ENCODE results near the gene FAP.
A peak's percentile ranks its signal among the peaks of the same experiment; 100 is the strongest.

The FAP gene

DNA sequence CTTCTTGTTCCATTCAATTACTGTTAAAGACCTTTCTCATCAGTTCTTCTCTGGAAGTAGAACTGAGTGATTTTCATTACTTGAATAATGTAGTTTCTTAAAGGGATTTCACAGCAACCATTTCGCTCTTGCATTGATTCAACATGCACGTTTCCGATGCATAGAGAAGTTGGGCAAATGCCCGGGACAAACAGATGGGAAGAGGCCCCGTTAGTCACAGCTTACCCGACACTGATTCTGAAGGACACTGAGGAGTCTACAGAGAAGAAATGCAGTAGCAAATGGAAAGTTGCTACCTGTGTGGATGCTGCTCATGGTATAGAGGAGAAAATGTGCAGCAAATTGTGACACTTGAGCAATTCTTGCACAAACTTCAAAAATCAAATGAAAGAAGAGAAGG is 58.9 kb downstream of the FAP start:
- DNase-seq, result no peak

DNA sequence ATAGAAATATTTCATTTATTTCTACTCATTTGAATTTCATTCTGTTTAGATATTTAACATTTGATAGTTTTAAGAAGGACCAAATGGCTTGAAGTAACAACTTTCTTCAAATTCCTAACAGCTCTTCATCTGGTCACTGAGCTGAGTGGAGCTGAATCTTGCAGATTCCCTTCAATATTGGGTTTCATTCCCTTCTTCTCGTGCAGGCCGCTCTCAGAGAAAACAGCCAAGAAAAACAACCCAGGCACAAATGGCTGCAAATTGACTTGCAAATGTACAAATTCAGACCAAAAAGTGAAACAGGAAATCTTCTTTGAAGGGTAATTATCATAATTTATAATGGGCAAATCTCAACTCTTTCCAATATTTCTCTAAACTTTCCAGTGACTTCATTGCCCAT is 60.9 kb downstream of the FAP start:
- DNase-seq, result no peak

DNA sequence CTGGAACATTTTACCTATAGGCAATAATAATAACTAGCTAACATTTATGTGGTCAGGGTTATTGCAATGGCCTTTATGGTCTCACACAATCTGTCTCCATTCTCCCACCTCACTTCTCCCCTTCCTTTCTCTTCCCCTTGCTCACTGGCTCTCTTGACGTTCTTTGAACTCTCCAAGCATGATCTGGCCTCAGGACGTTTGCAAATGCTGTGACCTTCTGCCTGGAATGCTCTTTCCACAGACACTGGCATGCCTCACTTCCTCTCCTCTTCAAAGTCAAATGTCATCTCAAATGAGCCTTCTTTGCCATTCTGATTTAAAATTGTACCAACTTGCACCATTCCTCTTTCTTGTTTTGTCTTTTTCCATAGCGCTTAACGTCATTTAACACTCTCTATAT is 65.9 kb downstream of the FAP start:
- DNase-seq, result no peak

DNA sequence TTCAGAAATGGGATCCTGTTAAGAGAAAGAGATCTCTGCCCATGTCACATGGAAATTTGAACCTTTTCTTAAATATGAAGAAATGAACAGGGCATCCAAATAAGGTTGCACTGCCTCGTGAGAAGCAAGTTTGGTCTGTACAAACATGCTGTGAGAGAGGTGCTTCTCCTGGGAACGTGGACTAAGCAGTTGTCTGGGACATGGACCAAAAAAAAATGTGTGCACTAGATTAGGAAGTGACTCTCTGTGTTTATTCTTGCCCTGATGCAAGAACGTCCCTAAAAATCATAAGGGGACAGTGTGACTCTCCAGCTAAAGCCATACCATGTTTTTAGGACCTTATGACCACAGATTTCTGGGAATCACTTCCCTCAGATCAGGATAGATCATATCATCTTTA is 67.5 kb downstream of the FAP start:
- no peak for DNase-seq

DNA sequence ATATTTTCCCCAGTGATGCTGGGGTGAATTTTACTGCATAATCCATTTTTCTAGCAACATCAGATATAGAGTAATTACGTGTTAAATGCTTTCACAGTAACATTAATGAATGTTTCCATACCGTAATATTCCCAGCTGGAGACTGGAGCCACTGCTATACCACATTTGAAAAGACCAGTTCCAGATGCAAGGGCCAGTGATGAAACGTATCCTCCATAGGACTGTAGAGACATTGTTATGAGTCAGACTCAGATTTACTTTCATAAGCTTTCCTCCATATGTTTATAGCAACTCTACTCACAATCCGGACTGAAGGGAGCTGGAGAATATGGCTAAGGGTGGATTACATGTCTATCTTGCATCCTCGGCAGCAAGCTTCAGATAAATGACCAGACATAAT is 68.5 kb downstream of the FAP start:
- DNase-seq, result no peak

DNA sequence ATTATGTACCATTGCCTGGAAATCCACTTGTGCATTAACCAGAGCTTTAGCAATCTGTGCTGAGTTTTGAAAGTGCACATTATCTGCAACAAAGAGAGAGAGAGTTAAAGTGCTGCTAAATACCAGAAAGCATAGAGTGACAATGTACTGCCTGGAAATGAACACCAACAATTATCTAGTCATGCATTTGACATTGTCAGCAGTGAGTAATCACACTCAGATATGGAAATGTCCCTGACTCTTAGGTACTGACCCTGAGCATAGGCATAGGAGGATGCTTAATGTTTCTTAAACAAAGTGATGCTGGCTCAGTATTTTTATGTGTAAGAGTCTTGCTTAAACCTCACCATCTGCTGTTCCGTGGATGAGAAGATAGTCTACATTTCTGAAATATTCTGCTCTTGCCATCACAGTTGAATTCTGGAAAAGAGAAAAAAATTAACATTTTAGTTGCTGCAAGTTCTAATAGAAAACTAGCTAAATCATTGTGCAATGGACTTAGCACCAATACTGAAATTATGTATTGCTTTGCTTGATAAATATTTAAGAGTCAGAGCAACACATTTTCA is 70.4 kb downstream of the FAP start:
- no peak for DNase-seq

DNA sequence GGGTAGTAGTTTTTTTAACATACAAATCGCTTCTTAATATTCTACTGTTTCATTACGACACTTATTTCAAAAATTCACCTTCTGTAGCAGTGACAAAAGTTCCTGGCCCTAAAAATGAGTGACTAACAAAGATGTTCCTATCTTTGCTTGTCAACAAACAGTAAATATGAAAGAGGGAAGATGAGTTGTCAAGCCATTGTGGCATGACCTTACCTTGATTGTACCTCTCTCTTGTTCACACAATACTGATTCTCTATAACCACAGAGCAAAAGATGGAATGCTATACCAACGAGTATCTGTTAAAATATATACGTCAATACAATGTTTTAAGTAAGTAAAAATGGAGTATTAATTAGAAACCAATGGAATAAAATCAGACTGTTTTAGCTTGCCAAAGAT is 76.5 kb downstream of the FAP start:
- DNase-seq, result no peak

DNA sequence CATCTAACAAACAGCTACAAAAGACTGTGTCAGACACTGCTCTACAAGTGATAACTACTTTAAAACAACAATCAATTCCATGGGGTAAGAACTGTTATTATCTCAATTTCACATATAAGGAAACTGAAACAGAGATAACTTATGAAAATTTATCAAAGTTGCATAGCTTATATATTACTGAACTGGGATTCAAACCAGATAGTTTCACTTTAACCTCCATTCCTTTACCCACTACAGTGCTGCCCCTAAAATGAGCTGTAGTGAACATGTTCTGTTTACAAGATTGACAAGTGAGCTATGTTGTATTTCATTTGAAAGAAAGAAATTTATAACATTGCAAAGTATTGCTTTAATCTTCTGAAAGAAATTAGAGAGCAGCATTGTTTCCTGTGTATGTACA is 77.1 kb downstream of the FAP start:
- DNase-seq, result no peak

DNA sequence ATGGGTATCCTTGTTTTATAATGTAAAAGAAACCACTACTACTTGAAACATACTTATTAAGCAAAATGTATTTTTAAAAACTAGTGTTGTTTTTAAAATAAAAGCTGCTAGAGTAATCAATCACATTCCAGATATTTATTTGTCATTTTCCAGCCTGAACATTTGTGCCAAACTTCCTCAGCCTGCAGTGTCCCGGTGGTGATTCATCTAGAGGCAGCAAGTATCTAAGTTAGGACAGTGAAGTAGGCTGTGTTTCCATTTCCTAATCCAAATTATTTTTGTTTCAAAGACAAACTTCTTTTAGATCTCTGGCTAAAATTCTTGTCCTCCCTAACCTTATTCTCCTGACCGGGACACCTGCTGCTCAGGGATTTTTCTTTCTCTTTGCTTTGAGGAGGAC is 78.4 kb downstream of the FAP start:
- no peak for DNase-seq

DNA sequence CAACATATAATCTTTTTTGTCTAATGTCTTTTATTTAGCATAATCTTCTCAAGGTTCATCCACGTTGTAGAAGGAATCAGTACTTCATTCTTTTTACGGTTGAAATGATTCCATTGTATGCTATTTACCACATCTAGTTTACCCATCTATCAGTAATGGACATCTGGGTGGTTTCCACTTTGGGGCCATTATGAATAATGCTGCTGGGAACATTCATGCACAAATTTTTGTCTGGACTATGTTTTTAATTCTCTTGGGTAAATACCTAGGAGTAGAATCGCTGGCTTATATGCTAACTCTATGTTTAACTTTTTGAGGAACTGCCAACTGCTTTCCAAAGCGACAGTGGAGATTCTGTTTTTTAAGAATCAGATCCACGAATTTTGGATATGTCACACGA is 83.8 kb downstream of the FAP start:
- DNase-seq, result no peak

DNA sequence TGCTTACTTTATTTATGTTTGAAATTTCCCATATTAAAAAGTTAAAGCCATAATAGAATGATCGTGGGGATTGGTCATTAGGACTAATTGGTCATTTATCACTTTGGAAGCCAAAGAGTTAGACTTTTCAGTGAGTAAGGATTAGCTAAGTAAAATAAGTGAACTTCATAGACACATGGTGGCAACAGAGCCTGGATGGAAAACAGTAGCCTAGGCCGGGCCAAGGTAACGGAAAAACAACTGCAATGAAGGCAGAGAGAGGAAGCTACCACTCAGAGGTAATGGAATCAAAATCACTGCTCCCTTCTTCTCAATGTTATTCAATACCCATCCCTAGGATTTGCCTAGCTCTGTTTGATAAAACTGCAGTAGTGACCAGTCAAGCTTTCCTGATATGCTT is 87.1 kb downstream of the FAP start:
- DNase-seq, result no peak

DNA sequence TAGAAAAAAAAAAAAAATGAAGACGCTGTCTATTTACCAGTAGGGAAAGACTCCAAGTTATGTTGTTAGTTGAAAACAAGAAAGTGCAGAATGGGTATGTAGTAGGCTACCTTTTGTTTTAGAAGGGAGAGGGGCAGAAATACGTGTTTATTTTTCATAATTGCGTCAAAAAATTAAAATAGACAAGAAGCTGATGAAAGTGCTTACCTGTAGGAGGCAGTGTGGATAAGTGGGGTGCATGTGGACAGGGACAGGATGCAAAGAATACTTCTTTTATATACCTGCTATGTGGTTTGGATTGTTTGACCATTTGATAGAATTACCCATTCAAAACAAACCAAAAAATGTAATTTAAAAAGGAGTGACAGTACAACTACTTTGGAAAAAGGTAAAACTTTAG is 88.2 kb downstream of the FAP start:
- no peak for DNase-seq

DNA sequence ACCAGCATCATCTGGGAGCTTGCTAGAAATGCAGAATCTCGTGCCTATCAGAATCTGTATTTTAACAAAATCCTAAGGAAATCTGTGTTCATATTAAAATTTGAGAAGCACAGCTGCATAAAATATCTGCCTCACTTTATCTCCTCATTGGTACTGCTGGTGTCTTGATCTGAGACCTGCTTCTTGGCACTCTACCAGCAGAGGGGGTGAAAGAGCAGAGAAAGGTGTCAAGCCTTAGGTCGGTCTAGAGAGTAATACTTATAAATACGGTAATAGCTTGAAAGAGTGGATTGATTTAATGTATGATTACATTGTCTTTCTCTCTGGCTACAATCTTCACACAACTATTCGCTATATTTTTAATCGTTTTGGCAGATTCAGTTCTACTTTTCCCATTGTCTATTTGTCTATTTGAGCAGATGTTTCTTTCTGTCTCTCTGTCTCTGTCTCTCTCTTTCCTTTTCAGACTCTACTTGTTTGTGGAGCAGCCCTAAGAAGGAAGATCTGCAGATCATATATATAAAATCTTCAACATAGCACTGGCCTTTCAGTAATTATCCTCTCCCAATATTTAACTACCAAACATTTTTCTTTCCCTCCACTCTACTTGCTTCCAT is 89.5 kb downstream of the FAP start:
- peak; percentile 55 for DNase-seq

DNA sequence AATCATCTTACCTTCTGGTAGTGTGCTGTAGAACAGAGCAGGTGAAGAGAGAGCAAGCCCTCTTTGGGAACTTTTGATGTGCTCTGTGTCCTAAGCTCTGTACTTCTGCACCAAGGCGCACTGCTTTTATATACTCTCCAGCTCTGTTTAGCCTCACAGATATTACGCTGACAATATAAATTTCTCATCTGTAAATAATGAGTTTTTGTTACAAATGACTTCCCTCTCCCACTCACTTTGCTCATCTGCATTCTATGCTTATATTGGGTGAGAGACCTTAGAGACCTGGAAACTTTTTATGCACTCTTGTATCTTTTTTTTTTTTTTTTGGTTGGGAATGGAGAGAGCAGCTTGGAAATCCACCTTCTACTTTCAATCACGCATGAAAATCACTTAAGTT is 91.1 kb downstream of the FAP start, which contains the start of gene GCG:
TSS of gene GCG (minus strand) at position 101 of the 400 bp plus-strand sequence. CDS start 3,069 bp downstream, outside the sequence.
- DNase-seq, result no peak

DNA sequence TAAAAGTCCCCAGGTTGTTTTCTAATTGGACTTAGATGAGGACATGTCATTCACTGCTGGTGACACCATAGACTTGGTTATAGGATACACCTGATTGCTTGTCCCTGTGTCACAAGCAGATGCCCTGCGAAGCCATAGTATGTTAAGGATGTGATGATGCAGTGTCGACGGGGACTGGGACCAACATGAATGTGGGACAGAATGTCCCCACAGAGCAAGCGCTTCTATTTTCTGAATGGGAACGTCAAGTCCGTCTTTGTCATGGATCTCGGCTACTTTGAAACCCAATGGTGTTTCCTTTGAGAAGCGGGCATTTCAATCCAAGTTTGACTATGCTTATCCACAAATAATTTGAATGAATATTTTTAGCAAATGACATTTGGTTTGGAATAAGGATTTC is 93.3 kb downstream of the FAP start:
- DNase-seq, result no peak

DNA sequence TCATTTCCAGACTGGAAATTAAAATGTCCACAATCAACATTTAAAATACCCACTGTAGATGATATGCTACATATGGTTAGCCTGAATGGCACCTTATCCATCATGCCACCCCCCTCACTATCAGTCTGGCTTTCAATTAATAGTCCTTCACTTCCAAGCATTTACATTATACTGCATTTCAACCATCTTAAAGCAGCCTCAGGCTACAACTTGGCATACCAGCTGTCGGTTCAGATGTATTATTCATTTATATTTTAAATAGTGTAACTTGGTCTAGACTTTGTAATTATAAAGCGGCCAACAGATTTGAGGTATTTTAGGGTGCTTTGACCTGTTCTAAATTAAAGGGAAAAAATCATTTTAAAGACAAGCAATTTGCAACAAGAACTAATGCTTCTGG is 93.8 kb downstream of the FAP start:
- no peak for DNase-seq

DNA sequence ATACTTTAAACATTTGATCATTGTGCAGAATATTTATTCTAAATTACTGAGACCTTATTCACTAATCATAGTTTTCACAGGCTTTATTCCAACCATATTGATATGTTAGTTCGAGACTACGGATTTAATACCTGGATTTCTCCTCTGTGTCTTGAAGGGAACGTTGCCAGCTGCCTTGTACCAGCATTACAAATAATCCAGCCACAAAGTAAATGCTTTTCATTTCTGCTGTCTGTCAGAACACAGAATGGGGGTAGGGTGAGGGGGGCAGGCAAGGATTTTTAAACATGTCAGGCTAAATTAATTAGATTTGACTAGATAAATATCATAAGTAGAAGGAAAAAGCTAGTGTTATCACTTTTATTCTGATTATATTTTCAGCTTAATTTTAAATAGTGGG is 94.3 kb downstream of the FAP start:
- no peak for DNase-seq

DNA sequence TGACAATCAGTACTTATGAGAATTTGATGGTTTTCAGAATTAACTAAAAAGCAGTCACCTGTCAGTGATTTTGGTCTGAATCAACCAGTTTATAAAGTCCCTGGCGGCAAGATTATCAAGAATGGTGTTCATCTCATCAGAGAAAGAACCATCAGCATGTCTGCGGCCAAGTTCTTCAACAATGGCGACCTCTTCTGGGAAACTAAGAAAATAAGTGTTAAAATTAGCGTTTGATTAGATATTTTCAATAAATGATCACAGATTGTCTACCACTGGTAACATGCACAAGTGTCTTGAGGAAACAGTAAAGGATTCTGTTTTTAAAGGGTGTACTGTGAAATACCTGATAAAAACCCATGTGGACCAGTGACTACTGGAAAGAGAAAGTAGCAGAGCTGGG is 99.3 kb downstream of the FAP start:
- no peak for DNase-seq

DNA sequence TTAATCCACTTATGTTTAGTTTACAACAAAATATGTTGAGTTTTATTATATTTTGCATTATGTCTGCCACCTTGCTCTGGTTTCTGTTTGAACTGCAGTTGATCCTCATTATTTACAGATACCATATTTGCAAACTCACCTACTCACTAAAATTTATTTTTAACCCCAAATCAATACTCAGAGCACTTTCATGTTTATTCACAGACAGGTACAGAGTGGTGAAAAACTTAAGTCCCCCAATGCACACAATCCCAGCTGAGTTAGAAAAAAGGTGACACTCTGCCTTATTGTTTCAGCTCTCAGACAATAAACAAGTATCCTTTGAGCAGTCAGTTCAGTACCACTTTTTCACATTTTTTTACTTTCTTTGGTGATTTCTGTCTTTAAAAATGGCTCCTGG is 104.9 kb downstream of the FAP start:
- DNase-seq, result no peak

DNA sequence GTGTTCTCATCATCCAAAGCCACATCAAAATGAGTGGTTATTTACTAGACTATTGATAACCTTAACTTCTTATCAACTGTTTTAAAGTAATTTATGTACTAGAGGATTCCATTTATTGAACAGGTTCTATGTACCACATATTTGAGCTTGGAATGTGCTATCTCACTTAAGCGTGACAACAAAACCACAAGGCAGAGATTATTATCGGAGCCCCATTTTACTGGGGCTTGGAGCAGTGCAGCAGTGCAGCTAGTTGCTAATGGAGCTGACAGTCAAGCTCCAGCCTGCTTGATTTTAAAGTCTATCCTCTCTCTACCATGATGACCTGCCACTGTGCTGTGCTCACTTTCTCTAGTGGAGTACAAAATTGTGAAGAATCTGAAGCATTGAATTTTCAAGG is 115.8 kb downstream of the FAP start:
- DNase-seq, result no peak

DNA sequence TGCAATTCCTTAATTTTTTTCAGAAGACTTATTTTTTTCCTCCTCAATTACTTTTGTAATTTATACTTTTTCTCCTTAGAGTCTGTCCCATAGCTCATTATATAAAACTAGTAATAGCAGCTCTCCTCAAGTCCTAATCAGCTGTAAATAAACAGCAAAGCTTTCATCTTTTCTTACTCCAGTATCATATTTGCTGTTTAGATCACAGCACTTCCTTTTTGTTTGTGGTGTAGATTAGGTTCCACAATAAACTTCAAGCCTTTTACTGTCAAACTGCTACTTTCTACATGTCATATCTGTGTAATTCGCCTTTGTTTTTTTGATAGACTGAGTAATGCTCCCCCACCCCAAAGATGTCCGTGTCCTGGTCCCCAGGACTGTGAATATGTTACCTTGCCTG is 116.7 kb downstream of the FAP start:
- DNase-seq, result no peak

DNA sequence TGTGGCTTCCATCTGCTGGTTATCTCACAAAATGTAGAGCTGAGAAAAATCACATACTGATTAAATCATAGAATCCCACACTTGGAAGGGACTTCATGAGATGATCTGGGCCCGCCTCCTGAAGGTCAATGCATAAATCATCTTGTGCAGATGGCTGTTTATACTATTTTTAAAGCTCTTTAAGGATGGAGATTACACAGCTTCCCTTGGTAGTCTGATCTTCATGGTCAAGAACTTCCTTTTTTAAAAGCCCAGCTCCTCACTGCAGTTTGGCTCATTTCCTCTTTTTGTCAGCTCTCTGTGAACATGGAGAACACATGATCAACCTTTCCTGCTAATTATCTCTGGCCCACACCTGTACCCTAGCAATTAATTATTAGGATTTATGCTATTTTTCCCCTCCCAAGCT is 117.1 kb downstream of the FAP start:
- no peak for DNase-seq

DNA sequence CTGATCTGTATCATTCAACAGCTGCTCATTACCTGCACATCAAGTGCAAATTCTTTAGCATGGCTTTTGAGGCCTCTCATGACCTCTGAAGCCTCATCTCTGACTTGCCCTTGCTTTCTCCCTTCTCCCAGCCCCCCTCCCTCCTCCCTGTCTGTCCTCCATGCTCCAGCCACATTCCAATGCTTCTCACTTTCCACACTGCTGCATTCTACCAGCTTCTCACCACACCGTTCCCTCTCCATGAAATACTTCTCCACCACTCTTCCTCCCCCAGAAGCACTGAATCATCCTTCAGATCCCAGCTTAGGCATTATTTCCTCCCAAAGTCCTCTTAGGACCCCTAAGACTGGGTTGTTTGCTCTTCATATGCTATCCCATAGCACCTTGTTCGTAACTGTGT is 118.1 kb downstream of the FAP start:
- DNase-seq, result no peak

DNA sequence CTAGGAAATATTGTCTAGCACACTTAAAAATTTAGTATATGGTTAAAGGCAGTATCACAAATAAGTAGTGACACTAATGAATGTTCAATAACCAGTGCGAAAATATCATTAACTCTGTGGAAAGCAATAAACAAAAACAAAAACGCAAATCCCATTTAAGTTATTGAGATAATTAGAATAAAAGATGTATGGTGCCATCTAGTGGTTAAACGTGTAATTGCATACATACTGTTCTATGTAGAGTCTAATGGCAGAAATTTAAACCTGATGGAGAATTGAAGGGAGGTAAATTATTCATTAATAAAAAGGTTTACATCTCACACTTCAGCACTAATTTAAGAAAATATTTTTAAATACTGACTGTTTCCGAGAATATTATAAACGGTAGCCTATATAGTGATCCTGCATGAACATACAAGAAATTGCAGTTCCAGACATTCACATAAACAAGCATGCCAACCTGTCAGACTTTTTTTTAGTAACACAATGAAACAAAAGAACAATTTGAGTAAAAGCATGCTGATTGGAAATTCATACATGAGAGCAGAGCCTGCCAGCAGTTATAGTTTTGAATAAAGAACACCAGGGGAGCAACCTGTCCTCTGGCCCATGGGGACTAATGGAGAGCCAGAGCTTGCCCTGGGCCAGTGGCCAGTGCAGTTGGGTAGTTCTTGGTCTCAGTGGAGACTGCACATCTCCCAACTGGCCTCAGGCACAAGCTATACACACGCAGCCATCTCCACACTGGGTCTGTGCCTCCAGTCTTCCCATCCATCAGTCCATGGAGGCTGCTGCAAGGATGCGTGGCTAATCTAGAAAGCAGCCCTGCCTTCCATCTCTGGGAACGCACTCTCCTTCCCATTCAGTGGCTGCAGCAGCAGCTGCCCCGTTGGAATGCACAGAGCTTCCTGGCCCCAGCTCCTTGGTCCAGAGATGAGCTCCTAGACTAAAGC is 119.2 kb downstream of the FAP start:
- DNase-seq, result no peak
